Stimulated activated CD8-positive, alpha-beta memory T cell treated with anti-CD3 and anti-CD28 coated beads, Interleukin-12 subunit alpha, Interleukin-12 subunit beta, amount 100 ng/mL, for 24 hours (primary cell): Measurements from ENCODE around the gene HDHD3.
"Not testable (repeated sequence)": the region's sequence is repeated elsewhere in the genome, so short reads cannot be mapped to it uniquely, and the experiment has no call there.

Experiments
- DNase-seq: peaks from one replicate; pipeline ENCODE4 v3.0.0-alpha.2; 2020; ENCODE audit errors: extremely low read depth

Gene HDHD3

GRCh38 chr9:113376634-113377567, at the start of gene HDHD3:
TSS of gene HDHD3 (minus strand) at chr9:113376986. CDS start at chr9:113374354, 2,632 bp downstream.
- peak; percentile 47 for DNase-seq

- no peak for DNase-seq
Measured at GRCh38 chr9:113425072-113425471, 48.3 kb upstream of the HDHD3 start.

GRCh38 chr9:113421726-113422125, 44.9 kb upstream of the HDHD3 start:
- DNase-seq, result no peak

- DNase-seq, result no peak
Measured at GRCh38 chr9:113417370-113417769, 40.6 kb upstream of the HDHD3 start.

- no peak for DNase-seq
Measured at GRCh38 chr9:113416149-113416721, 39.4 kb upstream of the HDHD3 start.

GRCh38 chr9:113410207-113410864, 33.5 kb upstream of the HDHD3 start, which contains the start of the genes C9orf43 and POLE3:
TSS of gene C9orf43 (plus strand) at chr9:113410747. CDS start at chr9:113413494, 2,747 bp downstream.
TSS of gene POLE3 (minus strand) at chr9:113410675. CDS start at chr9:113410293, 382 bp downstream.
- DNase-seq, result peak; percentile 85

GRCh38 chr9:113409883-113410206, 33.1 kb upstream of the HDHD3 start:
- no peak for DNase-seq

- no peak for DNase-seq
Measured at GRCh38 chr9:113409481-113409880, 32.7 kb upstream of the HDHD3 start.

- not testable (repeated sequence) for DNase-seq
Measured at GRCh38 chr9:113406873-113407511, 30.2 kb upstream of the HDHD3 start.

GRCh38 chr9:113406353-113406752, 29.6 kb upstream of the HDHD3 start:
- not testable (repeated sequence) for DNase-seq

- DNase-seq, result no peak
Measured at GRCh38 chr9:113403646-113404045, 26.9 kb upstream of the HDHD3 start.

- peak; percentile 99 for DNase-seq
Measured at GRCh38 chr9:113401027-113401792, 24.4 kb upstream of the HDHD3 start, which contains the start of gene ALAD. TSS of gene ALAD (minus strand) at chr9:113401284. CDS start at chr9:113393559, 7,725 bp downstream.

- no peak for DNase-seq
Measured at GRCh38 chr9:113399646-113400200, 22.9 kb upstream of the HDHD3 start.

GRCh38 chr9:113398796-113399195, 22.0 kb upstream of the HDHD3 start:
- no peak for DNase-seq

GRCh38 chr9:113397203-113397631, 20.4 kb upstream of the HDHD3 start:
- no peak for DNase-seq

GRCh38 chr9:113395000-113395861, 18.4 kb upstream of the HDHD3 start:
- no peak for DNase-seq

GRCh38 chr9:113393281-113393680, 16.5 kb upstream of the HDHD3 start:
- no peak for DNase-seq

GRCh38 chr9:113391917-113392316, 15.1 kb upstream of the HDHD3 start:
- no peak for DNase-seq

- DNase-seq, result no peak
Measured at GRCh38 chr9:113390192-113390960, 13.6 kb upstream of the HDHD3 start.
